T-helper 2 cell (primary cell): ENCODE data around the gene TOGARAM2.

Source experiments
- DNase-seq, 5 experiments: peaks; one replicate each; pipeline versions ENCODE4 v3.0.0 to v3.0.0-alpha.2; 2012 to 2022

TOGARAM2 gene

DNA sequence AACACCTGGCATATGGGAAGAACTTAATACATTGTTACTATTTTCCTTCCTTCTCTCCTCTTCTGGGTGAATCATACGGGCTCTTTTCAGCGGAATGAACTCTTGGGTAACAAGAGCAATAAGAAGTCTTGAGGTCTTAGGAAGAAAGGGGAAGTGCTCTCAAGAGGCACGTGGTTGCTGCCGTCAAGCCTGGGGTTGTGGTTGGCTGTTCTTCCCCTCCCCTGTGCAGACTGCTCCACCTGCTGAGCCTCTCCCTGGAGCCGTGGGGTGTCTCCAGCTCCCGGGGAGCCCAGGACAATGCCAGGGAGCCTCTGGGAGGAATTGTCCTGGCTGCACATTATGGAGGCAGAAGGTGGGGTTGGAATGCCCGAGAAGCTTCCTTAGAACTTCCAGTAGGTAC, 19.4 kb downstream of the TOGARAM2 start:
- DNase-seq, result peak in 3 of 5 experiments; percentile 15 to 81 (median 69)

- no peak for DNase-seq
These were observed 19.9 kb downstream of the TOGARAM2 start for GRCh38 chr2:29000956-29001355.

DNA sequence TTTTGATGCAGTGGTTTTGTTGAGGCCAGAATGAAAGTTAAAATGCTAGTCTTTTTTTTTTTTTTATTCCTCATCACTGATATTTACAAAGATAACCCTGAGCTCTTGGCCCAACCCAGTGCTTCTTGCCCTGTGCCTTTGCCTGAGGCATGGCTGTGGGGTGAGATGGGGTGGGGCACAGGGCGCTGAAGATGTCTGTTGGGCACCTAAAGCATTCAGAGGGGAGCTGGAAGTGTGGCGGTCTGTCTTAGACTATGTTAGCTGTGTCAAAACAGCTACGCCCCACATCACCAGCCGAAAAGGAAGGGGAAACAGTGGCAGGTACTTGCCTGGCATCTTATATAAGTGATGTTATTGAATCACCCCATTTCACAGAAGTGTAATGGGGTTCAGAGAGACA, 20.7 kb downstream of the TOGARAM2 start:
- peak in 2 of 5 experiments; percentile 40 to 52 for DNase-seq

DNA sequence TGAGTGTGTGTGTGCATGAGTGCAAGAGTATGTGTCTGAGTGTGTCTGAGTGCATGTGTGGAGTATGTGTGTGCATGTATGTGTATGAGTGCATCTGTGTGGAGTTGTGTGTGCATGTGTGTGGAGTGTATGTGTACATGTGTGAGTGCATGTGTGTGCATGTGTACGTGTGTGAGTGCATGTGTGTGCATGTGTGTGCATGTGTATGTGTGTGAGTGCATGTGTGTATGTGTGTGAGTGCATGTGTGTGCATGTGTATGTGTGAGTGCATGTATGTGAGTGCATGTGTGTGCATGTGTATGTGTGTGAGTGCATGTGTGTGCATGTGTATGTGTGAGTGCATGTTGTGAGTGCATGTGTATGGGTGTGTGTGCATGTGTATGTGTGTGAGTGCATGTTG, 23.7 kb downstream of the TOGARAM2 start:
- no peak for DNase-seq

GRCh38 chr2:29005331-29005730, 24.2 kb downstream of the TOGARAM2 start:
- DNase-seq, result no peak

DNA sequence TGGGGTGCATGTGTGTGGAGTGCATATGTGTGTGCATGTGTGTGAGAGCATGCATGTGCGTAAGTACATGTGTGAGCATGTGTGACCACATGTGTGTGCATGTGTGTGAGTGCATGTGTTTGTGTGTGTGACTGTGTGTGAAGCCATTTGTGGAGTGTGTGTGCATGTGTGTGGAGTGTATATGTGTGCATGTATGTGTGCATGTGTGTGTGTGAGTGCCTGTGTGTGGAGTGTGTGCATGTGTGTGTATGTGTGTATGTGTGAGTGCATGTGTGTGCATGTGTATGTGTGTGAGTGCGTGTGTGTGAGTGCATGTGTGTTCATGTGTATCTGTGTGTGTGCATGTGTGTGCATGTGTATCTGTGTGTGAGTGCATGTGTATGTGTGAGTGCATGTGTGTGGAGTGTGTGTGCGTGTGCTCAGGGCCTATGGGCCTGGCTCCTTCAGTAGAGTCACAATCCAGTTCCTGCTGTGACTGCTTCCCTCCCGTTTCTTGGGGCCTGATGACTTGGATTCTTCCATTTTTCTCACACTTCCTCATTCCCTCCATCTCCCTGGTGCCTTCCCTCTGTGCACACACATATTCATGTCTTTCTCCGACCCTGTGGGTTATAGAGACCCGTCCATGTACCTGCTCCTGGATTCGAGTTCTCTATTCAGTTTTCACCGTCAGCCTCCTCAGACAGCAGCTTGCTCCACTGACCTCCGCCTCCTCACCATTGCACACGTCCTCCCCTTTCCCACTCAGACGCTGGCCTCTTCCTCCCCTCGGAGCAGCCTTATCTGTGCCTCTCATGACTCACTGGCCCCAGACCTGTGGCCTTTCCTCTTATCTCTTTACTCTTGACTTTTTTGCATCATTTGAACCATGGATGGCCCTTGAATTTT, 25.2 kb downstream of the TOGARAM2 start:
- no peak for DNase-seq

GRCh38 chr2:29006980-29007301, 25.8 kb downstream of the TOGARAM2 start:
- no peak for DNase-seq

DNA sequence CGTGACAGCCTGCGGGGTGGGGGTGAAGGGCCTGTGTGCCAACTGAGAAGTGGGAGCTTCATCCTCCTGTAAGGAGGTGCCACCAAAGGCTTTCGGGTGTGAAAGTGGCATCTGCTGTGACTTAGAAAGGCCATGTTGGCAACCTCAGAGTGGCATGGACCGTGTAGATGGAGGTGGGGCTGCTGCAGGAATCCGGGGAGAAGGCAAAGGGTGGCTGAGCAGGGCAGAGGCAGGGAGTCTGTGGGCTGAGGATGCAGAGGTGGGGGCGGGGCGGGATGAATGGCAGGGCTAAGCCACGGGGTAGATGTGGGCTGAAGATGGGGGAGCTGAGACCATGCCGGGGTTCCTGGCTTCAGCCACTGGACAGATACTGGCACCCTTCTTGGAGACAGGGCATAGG, 28.2 kb downstream of the TOGARAM2 start:
- no peak for DNase-seq

GRCh38 chr2:29009711-29010677, 28.9 kb downstream of the TOGARAM2 start:
- peak in 1 of 5 experiments; percentile 63 for DNase-seq

- peak in 2 of 5 experiments; percentile 73 to 82 for DNase-seq
These were observed 29.8 kb downstream of the TOGARAM2 start for GRCh38 chr2:29010946-29011345.

GRCh38 chr2:29011418-29012060, 30.4 kb downstream of the TOGARAM2 start:
- DNase-seq, result peak in 4 of 5 experiments; percentile 39 to 95 (median 65)

DNA sequence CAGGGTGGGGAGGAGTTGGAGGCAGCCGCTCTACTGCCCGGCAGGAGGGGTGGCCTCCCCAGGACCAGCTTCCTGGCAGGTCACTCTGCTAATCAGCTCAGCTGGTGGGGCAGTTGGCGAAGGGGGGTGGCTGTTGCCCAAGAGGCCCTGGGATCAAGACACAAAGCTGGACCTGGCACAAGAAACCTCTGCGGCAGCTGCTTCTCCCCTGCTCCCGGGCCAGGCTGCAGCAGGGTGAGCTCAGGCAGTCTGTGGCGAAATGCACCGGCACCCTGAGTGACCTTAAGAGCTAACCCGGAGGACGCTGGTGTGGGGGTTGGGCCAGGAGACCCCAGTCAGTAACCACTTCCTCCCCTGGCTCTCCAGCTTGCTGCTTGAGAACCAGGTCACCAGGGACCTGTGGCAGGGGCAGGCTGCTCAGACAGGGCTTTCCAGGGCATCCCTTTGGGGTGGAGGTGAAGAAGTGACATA, 31.1 kb downstream of the TOGARAM2 start:
- DNase-seq, result peak in 2 of 5 experiments; percentile 71 to 86

- DNase-seq, result peak in 1 of 5 experiments; percentile 37
These were observed 32.1 kb downstream of the TOGARAM2 start for GRCh38 chr2:29013057-29013780.

- no peak for DNase-seq
These were observed 33.2 kb downstream of the TOGARAM2 start for GRCh38 chr2:29014331-29014730.

DNA sequence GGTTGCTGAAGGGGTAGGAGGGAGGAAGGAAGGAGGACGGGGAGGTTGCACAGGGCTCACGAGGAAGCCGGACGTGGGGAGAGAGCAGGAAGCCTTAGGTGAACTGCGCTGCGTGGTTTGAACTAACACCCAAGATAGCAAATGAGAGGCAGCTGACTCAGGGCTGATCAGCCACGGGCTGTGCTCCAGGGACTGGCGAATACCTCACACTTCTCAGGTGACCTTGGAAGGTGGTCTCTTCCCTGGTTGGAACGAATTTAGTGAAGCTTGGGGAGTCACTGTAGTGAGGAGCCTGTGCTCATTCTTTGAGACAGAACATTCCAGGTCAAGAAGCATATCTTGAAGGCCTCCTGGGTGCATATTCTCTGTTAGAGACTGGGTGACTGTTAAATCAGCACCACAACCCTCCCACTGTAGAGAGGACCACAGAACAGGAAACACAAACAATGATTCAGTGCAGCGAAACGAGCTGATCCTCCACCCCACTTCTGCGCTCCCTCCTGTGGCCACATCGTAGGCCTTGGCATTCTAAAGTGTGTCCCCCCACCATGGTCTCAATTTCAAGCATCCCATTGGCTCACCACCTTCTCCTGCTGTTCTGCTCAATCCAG, 33.8 kb downstream of the TOGARAM2 start:
- DNase-seq, result peak; percentile 25 to 94 (median 50)

- no peak for DNase-seq
These were observed 34.8 kb downstream of the TOGARAM2 start for GRCh38 chr2:29015701-29016470.

GRCh38 chr2:29016504-29016903, 35.4 kb downstream of the TOGARAM2 start:
- DNase-seq, result no peak

- DNase-seq, result no peak
These were observed 36.8 kb downstream of the TOGARAM2 start for GRCh38 chr2:29017716-29018435.

GRCh38 chr2:29021886-29022285, 40.8 kb downstream of the TOGARAM2 start:
- DNase-seq, result no peak

DNA sequence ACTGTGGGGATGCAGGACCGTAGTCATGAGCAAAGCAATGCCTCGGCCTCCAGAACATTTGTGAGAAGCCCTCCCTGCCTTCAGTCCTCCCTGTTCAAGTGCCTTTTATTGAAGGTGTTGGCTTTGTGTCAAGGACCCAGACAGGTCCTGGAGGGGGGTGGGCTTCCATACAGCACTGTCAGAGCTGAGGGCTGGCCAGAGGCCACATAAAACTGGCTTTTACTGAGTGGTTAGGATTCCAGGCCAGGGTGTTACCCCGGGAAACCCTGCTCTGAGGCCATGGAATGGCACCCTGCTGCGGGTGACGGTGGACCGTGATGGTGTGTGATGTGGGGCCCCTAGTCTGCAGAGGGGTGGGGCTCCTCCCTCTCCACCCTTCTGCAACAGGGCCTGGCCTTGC, 41.6 kb downstream of the TOGARAM2 start:
- DNase-seq, result no peak
